DOHH2 (cell line): ENCODE data around the gene RIBC2.

Experiments
- H3F3A ChIP-seq: fragments of 200-600 bp; sonication (generic), shearing (Covaris generic); 2 replicates; pipeline ENCODE4 v1.6.0; 2016; ENCODE audit warnings: antibody characterized with exemption, mild to moderate bottlenecking; ENCODE audit not compliant: control insufficient read depth, insufficient read depth
- H3K27ac ChIP-seq: fragments of 200-600 bp; sonication (generic); 2 replicates; pipeline ENCODE4 v1.5.1; 2014; ENCODE audit warnings: low read depth, mild to moderate bottlenecking, low read length, moderate library complexity
- H3K27me3 ChIP-seq: fragments of 200-600 bp; sonication (generic); 2 replicates; pipeline ENCODE4 v1.6.1; 2014; ENCODE audit warnings: mild to moderate bottlenecking, low read length, mixed read lengths; ENCODE audit not compliant: control insufficient read depth
- H3K36me3 ChIP-seq: fragments of 200-600 bp; sonication (generic); 2 replicates; pipeline ENCODE4 v1.6.1; 2014; ENCODE audit warnings: mild to moderate bottlenecking, low read length, moderate library complexity, mixed read lengths; ENCODE audit not compliant: control insufficient read depth
- H3K4me1 ChIP-seq: fragments of 200-600 bp; sonication (generic); 2 replicates; pipeline ENCODE4 v1.6.1; 2014; ENCODE audit warnings: mild to moderate bottlenecking, low read length, mixed read lengths; ENCODE audit not compliant: control insufficient read depth
- H3K4me2 ChIP-seq: fragments of 200-600 bp; sonication (generic); 2 replicates; pipeline ENCODE4 v1.6.0; 2014; ENCODE audit warnings: mild to moderate bottlenecking, low read length, moderate library complexity
- H3K4me3 ChIP-seq: fragments of 200-600 bp; sonication (generic); 2 replicates; pipeline ENCODE4 v1.5.1; 2014; ENCODE audit warnings: mild to moderate bottlenecking, low read length, mixed read lengths
- H3K79me2 ChIP-seq: fragments of 200-600 bp; sonication (generic); 2 replicates; pipeline ENCODE4 v1.6.1; 2014; ENCODE audit warnings: mild to moderate bottlenecking, low read length, mixed read lengths; ENCODE audit not compliant: control insufficient read depth
- H3K9me2 ChIP-seq: fragments of 200-600 bp; sonication (generic); replicated peaks from 2 replicates; pipeline ENCODE4 v1.6.1; 2014; ENCODE audit warnings: mild to moderate bottlenecking, low read length, mixed read lengths; ENCODE audit not compliant: control insufficient read depth
- H3K9me3 ChIP-seq: fragments of 200-600 bp; sonication (generic); 2 replicates; pipeline ENCODE4 v1.6.1; 2014; ENCODE audit warnings: antibody characterized with exemption, low read length, mixed read lengths; ENCODE audit not compliant: control insufficient read depth, insufficient read depth
- H4K20me1 ChIP-seq: fragments of 200-600 bp; sonication (generic); 2 replicates; pipeline ENCODE4 v1.6.0; 2014; ENCODE audit warnings: low read depth, mild to moderate bottlenecking, antibody characterized with exemption, low read length, moderate library complexity; ENCODE audit not compliant: control insufficient read depth, insufficient read depth
- EZH2phosphoT487 ChIP-seq: fragments of 200-600 bp; sonication (generic); IDR thresholded peaks from 2 replicates; pipeline ENCODE4 v1.6.1; 2017; ENCODE audit warnings: borderline replicate concordance, mild to moderate bottlenecking, antibody characterized with exemption, low read length, moderate library complexity, mixed read lengths
- TF ChIP-seq, protein P1 (sequence below): fragments of 200-600 bp; sonication (generic); IDR thresholded peaks from one replicate; pipeline ENCODE4 v1.5.1; 2014; ENCODE audit warnings: antibody characterized with exemption, mild to moderate bottlenecking, low read depth, low read length; ENCODE audit not compliant: poor library complexity, severe bottlenecking

The RIBC2 gene

DNA sequence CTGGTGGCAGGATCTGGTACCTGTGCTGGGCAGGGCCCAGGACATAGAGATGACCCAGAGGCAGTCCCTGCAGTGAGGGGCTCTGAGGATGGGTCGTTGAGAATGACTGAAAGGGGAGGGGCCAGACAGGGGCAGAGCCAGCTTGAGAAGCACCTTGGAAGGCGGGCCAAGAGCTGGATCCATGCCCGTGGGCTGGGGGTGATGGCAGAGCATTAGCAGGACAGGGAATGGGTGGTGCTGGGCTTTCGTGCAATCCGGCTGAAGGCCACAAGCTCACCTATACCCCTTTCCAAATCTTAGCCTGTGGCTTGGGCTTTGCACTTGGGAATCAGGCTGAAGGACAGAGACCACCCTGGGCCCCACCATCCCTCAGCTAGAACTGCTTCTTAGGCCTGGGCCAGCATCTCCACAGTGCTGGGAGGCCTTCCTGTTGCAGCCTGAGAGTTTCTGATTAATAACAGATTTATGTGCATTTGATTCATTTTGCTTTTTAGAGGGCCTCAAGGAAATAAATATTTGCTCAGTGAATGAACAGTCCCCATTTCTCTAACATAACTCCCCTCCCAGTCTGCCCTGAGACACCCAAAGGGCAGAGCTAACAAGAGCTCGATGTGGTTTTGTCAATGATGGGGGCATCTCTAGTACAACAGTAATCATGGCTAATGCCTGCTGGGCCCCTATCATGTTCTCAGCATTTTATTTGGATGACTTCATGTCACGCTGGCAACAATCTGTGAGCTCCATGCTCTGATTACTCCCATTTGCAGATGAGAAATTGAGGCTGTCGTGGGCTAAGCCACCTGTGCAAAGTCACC lies 39.3 kb downstream of the RIBC2 start:
- no peak overlapping the region for H3K27ac ChIP-seq
- no peak overlapping the region for H3K4me2 ChIP-seq
- H3K9me2 ChIP-seq: no peaks in the 10 kb centered on the region
- TF ChIP-seq, protein P1, sequence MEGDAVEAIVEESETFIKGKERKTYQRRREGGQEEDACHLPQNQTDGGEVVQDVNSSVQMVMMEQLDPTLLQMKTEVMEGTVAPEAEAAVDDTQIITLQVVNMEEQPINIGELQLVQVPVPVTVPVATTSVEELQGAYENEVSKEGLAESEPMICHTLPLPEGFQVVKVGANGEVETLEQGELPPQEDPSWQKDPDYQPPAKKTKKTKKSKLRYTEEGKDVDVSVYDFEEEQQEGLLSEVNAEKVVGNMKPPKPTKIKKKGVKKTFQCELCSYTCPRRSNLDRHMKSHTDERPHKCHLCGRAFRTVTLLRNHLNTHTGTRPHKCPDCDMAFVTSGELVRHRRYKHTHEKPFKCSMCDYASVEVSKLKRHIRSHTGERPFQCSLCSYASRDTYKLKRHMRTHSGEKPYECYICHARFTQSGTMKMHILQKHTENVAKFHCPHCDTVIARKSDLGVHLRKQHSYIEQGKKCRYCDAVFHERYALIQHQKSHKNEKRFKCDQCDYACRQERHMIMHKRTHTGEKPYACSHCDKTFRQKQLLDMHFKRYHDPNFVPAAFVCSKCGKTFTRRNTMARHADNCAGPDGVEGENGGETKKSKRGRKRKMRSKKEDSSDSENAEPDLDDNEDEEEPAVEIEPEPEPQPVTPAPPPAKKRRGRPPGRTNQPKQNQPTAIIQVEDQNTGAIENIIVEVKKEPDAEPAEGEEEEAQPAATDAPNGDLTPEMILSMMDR: no peak
- TF ChIP-seq EZH2phosphoT487: no peak
- no peaks in the 10 kb centered on the region for H3K9me3 ChIP-seq
- H3K79me2 ChIP-seq: no peaks in the 10 kb centered on the region
- H4K20me1 ChIP-seq: no peaks in the 10 kb centered on the region
- no peaks in the 10 kb centered on the region for H3K4me1 ChIP-seq
- no peaks in the 10 kb centered on the region for H3K36me3 ChIP-seq
- H3K27me3 ChIP-seq: peaks cover 13% of the 10 kb centered on the region
- no peaks in the 10 kb centered on the region for H3F3A ChIP-seq
- no peak overlapping the region for H3K4me3 ChIP-seq

DNA sequence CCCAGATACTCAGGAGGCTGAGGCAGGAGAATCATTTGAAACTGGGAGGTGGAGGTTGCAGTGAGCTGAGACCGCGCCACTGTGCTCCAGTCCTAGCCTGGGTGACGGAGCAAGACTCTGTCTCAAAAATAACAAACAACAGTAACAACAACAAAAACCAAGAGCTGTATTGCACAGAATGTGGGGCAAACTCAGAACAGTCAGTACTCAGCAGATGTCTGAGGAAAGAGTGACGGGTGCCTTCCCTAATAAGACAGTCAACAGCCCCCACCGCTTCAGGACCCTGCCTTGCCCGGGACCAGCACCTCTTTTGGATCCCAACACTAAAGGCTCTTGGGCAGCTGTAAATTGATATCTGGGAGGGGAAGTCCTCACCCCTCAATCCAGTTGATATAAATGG lies 40.3 kb downstream of the RIBC2 start:
- Histone ChIP-seq H3K4me1 (no peaks in the 10 kb centered on the region), H3K36me3 (no peaks in the 10 kb centered on the region), H3K79me2 (no peaks in the 10 kb centered on the region), H3K27me3 (peaks cover 13% of the 10 kb centered on the region), H3K4me3 (no peak overlapping the region), H4K20me1 (no peaks in the 10 kb centered on the region), H3K9me2 (no peaks in the 10 kb centered on the region), H3F3A (no peaks in the 10 kb centered on the region), H3K27ac (no peak overlapping the region), H3K9me3 (no peaks in the 10 kb centered on the region), H3K4me2 (no peak overlapping the region)
- TF ChIP-seq EZH2phosphoT487: no peak
- TF ChIP-seq, protein P1: no peak

DNA sequence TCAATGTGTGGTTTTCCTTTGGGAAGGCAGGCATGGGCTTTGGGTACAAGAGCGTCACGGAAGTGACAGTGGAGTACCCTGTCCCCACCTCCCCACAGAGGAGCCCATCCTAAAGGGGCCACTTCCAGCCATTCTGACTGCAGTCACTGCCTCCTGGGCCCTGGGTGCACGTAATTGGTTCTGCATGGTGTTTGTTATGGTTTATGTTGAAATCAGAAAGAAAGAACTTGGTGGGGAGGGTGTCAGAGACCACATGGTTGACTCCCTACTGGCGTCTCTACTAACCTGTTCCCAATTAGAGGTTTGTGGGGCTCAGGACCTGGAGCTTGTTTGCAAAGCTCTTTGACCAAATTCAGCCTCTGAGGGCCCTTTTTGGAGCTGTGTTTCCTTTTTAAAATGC lies 40.8 kb downstream of the RIBC2 start:
- Histone ChIP-seq H3K27me3 (peaks cover 13% of the 10 kb centered on the region), H3F3A (no peaks in the 10 kb centered on the region)
- TF ChIP-seq, protein P1: no peak
- no peak for TF ChIP-seq EZH2phosphoT487

More for the DNA sequence above, 40.8 kb downstream of the RIBC2 start:
- Histone ChIP-seq H3K9me2 (no peaks in the 10 kb centered on the region), H3K79me2 (no peaks in the 10 kb centered on the region), H3K4me1 (no peaks in the 10 kb centered on the region), H3K4me3 (no peak overlapping the region), H4K20me1 (no peaks in the 10 kb centered on the region), H3K9me3 (no peaks in the 10 kb centered on the region), H3K36me3 (no peaks in the 10 kb centered on the region), H3K27ac (no peak overlapping the region), H3K4me2 (no peak overlapping the region)
